ENCODE measurements around the gene RPS2. TPM values are rescaled to one million over a fixed set of nuclear protein-coding genes. Genes with fewer than 3 reads are reported as not detected.
"Not testable (repeated sequence)": the region's sequence is repeated elsewhere in the genome, so short reads cannot be mapped to it uniquely, and the experiment has no call there.

RPS2 gene
- total and polyA plus RNA-seq, 2 donors (not counting 1 experiment from before 2014, with no cell fraction given) = 3,261 to 6,138 TPM

DNA sequence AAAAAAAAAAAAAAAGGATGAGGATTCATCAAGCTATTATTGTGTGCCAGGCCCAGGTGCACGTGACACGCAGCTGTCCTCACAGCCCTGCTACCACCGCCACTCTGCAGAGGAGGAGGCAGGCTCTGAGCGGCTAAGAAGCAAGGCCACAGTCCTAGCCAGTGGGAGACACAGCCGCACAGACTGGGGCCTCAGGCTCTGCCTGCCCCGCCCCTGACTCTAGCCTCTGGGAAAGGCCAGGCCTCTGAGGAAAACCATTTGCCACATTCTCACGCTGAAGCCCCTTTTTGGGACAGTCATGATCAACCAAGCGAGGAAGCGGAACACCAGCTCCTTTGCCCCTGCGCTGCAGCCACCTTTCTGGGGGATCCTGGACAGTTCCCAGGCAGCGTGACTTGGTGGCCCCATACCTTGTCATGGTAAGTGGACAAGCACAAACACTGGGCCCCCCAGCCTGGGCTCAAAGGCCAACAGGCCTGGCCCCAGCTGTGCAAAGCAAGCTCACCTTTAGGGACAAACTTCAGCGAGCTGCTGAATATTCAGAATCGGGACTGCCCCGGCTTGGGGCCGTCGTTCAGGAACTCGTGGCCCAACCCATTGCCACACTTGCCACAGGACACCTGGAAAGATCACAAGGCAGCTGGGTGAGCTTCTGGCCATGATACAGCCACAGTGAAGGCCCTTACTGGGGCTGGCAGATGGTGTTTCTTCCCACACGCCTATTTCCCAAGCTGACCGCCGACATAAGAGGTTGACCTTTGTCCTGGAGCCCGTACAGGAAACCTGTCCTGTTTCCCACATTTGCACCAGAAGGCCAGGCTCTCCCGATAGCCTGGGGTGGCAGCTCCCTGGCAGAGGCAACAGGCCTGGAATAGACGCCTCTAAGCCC, 24.1 kb downstream of the RPS2 start:
- ATAC-seq (ENCODE audit: low read depth) (no peak), DNase-seq (no peak)
- TF ChIP-seq, protein P1, sequence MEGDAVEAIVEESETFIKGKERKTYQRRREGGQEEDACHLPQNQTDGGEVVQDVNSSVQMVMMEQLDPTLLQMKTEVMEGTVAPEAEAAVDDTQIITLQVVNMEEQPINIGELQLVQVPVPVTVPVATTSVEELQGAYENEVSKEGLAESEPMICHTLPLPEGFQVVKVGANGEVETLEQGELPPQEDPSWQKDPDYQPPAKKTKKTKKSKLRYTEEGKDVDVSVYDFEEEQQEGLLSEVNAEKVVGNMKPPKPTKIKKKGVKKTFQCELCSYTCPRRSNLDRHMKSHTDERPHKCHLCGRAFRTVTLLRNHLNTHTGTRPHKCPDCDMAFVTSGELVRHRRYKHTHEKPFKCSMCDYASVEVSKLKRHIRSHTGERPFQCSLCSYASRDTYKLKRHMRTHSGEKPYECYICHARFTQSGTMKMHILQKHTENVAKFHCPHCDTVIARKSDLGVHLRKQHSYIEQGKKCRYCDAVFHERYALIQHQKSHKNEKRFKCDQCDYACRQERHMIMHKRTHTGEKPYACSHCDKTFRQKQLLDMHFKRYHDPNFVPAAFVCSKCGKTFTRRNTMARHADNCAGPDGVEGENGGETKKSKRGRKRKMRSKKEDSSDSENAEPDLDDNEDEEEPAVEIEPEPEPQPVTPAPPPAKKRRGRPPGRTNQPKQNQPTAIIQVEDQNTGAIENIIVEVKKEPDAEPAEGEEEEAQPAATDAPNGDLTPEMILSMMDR (IDR thresholded peaks at IDR 0.05) = no peak
- TF ChIP-seq EZH2 (IDR thresholded peaks at IDR 0.05; ENCODE audit: borderline replicate concordance, insufficient read depth, low read depth, low read length, poor library complexity, severe bottlenecking) = no peak
- POLR2A ChIA-PET = interaction anchor here (0.7 to 1.2 kb wide), 2 partner anchors 24 to 35 kb away, joined by 3 to 5 read pairs; partner anchors contain the start of gene RPS2
- Histone ChIP-seq H3K9ac (ENCODE audit: low read length) (no peak overlapping the region), H3K4me2 (replicated peaks; ENCODE audit: low read depth, low read length, poor library complexity, severe bottlenecking) (no peak overlapping the region), H3K4me1 (ENCODE audit: control insufficient read depth in 2 of 2, insufficient read depth in 2 of 2, low read length in 2 of 2) (peaks cover 14 to 19% of the 10 kb centered on the region in 2 donors), H3K36me3 (replicated peaks in 1 of 2; ENCODE audit: control extremely low read depth in 1 of 2, control insufficient read depth in 1 of 2, extremely low read depth in 1 of 2, insufficient read depth in 2 of 2, low read length in 1 of 2) (peaks cover 0 to 12% of the 10 kb centered on the region in 2 experiments), H3K4me3 (ENCODE audit: control extremely low read depth in 1 of 5, extremely low read depth in 1 of 5, insufficient read depth in 1 of 5, low read depth in 2 of 5, low read length in 4 of 5) (no peak overlapping the region), H3K79me2 (ENCODE audit: control insufficient read depth, insufficient read depth, low read length) (no peaks in the 10 kb centered on the region), H2AFZ (ENCODE audit: insufficient read depth, low read depth, low read length, poor library complexity, severe bottlenecking) (no peak overlapping the region), H3K27me3 (replicated peaks in 1 of 4; ENCODE audit: control extremely low read depth in 1 of 4, control insufficient read depth in 3 of 4, insufficient read depth in 4 of 4, low read length in 3 of 4) (no peaks in the 10 kb centered on the region), H3K27ac (ENCODE audit: low read length in 2 of 2) (no peak overlapping the region), H4K20me1 (ENCODE audit: control insufficient read depth, insufficient read depth, low read length, poor library complexity, severe bottlenecking) (no peaks in the 10 kb centered on the region), H3K9me3 (ENCODE audit: control extremely low read depth in 1 of 3, control insufficient read depth in 2 of 3, insufficient read depth in 1 of 3, low read length in 2 of 3) (no peaks in the 10 kb centered on the region)
- no peak overlapping the region for H3K4me3 Mint-ChIP-seq
- intact Hi-C loops (cut with micrococcal nuclease) = loop anchor here (10.0 kb wide), 1 partner anchor 54 kb away; no protein-coding TSS in a partner anchor
- 85% methylated on average over 22 of the region's 23 CpGs for WGBS (ENCODE audit: insufficient coverage)
- H3K27me3 Mint-ChIP-seq = no peaks in the 10 kb centered on the region
- CTCF ChIA-PET = interaction anchor here (0.5 to 1.1 kb wide), 3 partner anchors 9 to 548 kb away, joined by 3 to 5 read pairs (median 3); no protein-coding TSS in a partner anchor
- H3K4me1 Mint-ChIP-seq = peaks cover 21% of the 10 kb centered on the region
- no peaks in the 10 kb centered on the region for H3K9me3 Mint-ChIP-seq (ENCODE audit: insufficient read depth)
- H3K27ac Mint-ChIP-seq = peak overlapping the region; percentile 32

DNA sequence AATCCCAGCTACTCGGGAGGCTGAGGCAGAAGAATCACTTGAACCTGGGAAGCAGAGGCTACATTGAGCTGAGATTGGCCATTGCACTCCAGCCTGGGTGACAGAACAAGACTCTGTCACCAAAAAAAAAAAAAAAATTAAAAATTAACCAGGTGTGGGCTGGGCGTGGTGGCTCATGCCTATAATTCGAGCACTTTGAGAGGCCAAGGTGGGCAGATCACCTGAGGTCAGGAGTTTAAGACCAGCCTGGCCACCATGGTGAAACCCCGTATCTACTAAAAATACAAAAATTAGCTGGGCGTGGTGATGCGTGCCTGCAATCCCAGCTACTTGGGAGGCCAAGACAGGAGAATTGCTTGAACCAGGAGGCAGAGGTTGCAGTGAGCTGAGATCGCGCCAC, 24.8 kb downstream of the RPS2 start:
- intact Hi-C loops (cut with micrococcal nuclease) = loop anchor here (10.0 kb wide), 1 partner anchor 55 kb away; no protein-coding TSS in a partner anchor

More for the DNA sequence above, 24.8 kb downstream of the RPS2 start:
- ChIA-PET CTCF (interaction anchor here (1.1 kb wide), 1 partner anchor 8 kb away, joined by 3 read pairs; no protein-coding TSS in a partner anchor), POLR2A (interaction anchor here (0.7 to 1.2 kb wide), 2 partner anchors 25 to 35 kb away, joined by 3 to 5 read pairs; partner anchors contain the start of gene RPS2)
- H3K27me3 Mint-ChIP-seq; H3K4me3 ChIP-seq (ENCODE audit: control extremely low read depth in 1 of 5, extremely low read depth in 1 of 5, insufficient read depth in 1 of 5, low read depth in 2 of 5, low read length in 4 of 5); H4K20me1 ChIP-seq (ENCODE audit: control insufficient read depth, insufficient read depth, low read length, poor library complexity, severe bottlenecking); H3K79me2 ChIP-seq (ENCODE audit: control insufficient read depth, insufficient read depth, low read length); H3K27ac ChIP-seq (ENCODE audit: low read length in 2 of 2); H3K9me3 ChIP-seq (ENCODE audit: control extremely low read depth in 1 of 3, control insufficient read depth in 2 of 3, insufficient read depth in 1 of 3, low read length in 2 of 3); H3K4me2 ChIP-seq (replicated peaks; ENCODE audit: low read depth, low read length, poor library complexity, severe bottlenecking); H3K27ac Mint-ChIP-seq; H3K9ac ChIP-seq (ENCODE audit: low read length); H2AFZ ChIP-seq (ENCODE audit: insufficient read depth, low read depth, low read length, poor library complexity, severe bottlenecking); H3K27me3 ChIP-seq (replicated peaks in 1 of 4; ENCODE audit: control extremely low read depth in 1 of 4, control insufficient read depth in 3 of 4, insufficient read depth in 4 of 4, low read length in 3 of 4); H3K9me3 Mint-ChIP-seq (ENCODE audit: insufficient read depth); ATAC-seq (ENCODE audit: low read depth); H3K4me3 Mint-ChIP-seq; DNase-seq: not testable (repeated sequence)
- peaks cover 21% of the 10 kb centered on the region for H3K4me1 Mint-ChIP-seq
- H3K36me3 ChIP-seq (replicated peaks in 1 of 2; ENCODE audit: control extremely low read depth in 1 of 2, control insufficient read depth in 1 of 2, extremely low read depth in 1 of 2, insufficient read depth in 2 of 2, low read length in 1 of 2) = peaks cover 0 to 12% of the 10 kb centered on the region in 2 experiments
- 99% methylated on average over 8 of the region's 8 CpGs for WGBS (ENCODE audit: insufficient coverage)
- peaks cover 14 to 19% of the 10 kb centered on the region in 2 donors for H3K4me1 ChIP-seq (ENCODE audit: control insufficient read depth in 2 of 2, insufficient read depth in 2 of 2, low read length in 2 of 2)
